ENCODE measurements around the gene UBAP2L. TPM values are rescaled to one million over a fixed set of nuclear protein-coding genes. Genes with fewer than 3 reads are reported as not detected.

UBAP2L gene
- total and polyA plus RNA-seq, 10 of the 15 experiments (the other 5 are each of a cell fraction or from before 2014, with no cell fraction given), result 49.9 to 198 (median 152) TPM

GRCh38 chr1:154272217-154272998 lies 51.7 kb downstream of the UBAP2L start, which contains the start of gene HAX1 (continued):
- TF ChIP-seq BCL3 (IDR thresholded peaks at IDR 0.05; ENCODE audit: borderline replicate concordance, insufficient read depth, low read depth, low read length, poor library complexity, severe bottlenecking) (peak; percentile 69), CREM (IDR thresholded peaks at IDR 0.05; ENCODE audit: low read depth) (peak; percentile 87), PAX5 (IDR thresholded peaks at IDR 0.05; ENCODE audit: borderline replicate concordance, low read depth, low read length) (peak; percentile 79; the same call in 1 of the 2 replicates), STAT3 (IDR thresholded peaks at IDR 0.05; ENCODE audit: low read depth, low read length) (0 out of 2 replicates have a peak, but pooled peaks have one; percentile 50), BCLAF1 (IDR thresholded peaks at IDR 0.05) (no peak), GATAD2B (conservative IDR thresholded peaks at IDR 0.05; ENCODE audit: low read depth) (peak; percentile 13; the same call in 1 of the 2 replicates), SMAD1 (IDR thresholded peaks at IDR 0.05; ENCODE audit: low read depth, partially characterized antibody) (no peak), SPI1 (IDR thresholded peaks at IDR 0.05; ENCODE audit: borderline replicate concordance, insufficient read depth, low read depth, low read length) (peak; percentile 81), ESRRA (IDR thresholded peaks at IDR 0.05; ENCODE audit: low read length) (no peak), DPF2 (IDR thresholded peaks at IDR 0.05) (peak; percentile 51), HDAC2 (IDR thresholded peaks at IDR 0.05) (no peak), MEF2B (IDR thresholded peaks at IDR 0.05; ENCODE audit: partially characterized antibody, poor library complexity, severe bottlenecking) (no peak), NFYB (IDR thresholded peaks at IDR 0.05; ENCODE audit: insufficient read depth, low read depth, low read length) (peak; percentile 63; the same call in 1 of the 2 replicates), ZNF217 (IDR thresholded peaks at IDR 0.05) (no peak), NFIC (IDR thresholded peaks at IDR 0.05; ENCODE audit: low read depth, low read length) (0 out of 2 replicates have a peak, but pooled peaks have one; percentile 35), HCFC1 (IDR thresholded peaks at IDR 0.05; ENCODE audit: low read length) (peak; percentile 51), TCF3 (IDR thresholded peaks at IDR 0.05; ENCODE audit: borderline replicate concordance, insufficient read depth, low read depth, low read length) (0 out of 2 replicates have a peak, but pooled peaks have one; percentile 13), SIX5 (IDR thresholded peaks at IDR 0.05; ENCODE audit: low read depth, low read length, severe bottlenecking) (peak; percentile 10), PML (IDR thresholded peaks at IDR 0.05; ENCODE audit: low read length) (peak; percentile 89), FOXK2 (IDR thresholded peaks at IDR 0.05) (no peak), CHD1 (IDR thresholded peaks at IDR 0.05; ENCODE audit: low read depth, low read length) (no peak), RELA (IDR thresholded peaks at IDR 0.05; ENCODE audit: borderline replicate concordance, partially characterized antibody) (no peak), PKNOX1 (IDR thresholded peaks at IDR 0.05) (peak; percentile 67), ZBED1 (IDR thresholded peaks at IDR 0.05; ENCODE audit: borderline replicate concordance) (no peak), NR2F1 (conservative IDR thresholded peaks at IDR 0.05) (peak; percentile 24; the same call in 1 of the 2 replicates), RCOR1 (conservative IDR thresholded peaks at IDR 0.05; ENCODE audit: low read depth, low read length) (no peak)
